Skeletal muscle cell (primary cell): ENCODE results near the gene SIRPB1.
"Not testable (repeated sequence)": the region's sequence is repeated elsewhere in the genome, so short reads cannot be mapped to it uniquely, and the experiment has no call there.

ENCODE experiments used
- DNase-seq: peaks from one replicate; pipeline ENCODE4 v3.0.0-alpha.2; 2010; ENCODE audit warnings: low read depth
- H3K4me3 ChIP-seq: 2 replicates; pipeline ENCODE4 v1.5.1; 2011; ENCODE audit warnings: low read depth, mild to moderate bottlenecking, control low read depth, low read length, moderate library complexity

The SIRPB1 gene

DNA sequence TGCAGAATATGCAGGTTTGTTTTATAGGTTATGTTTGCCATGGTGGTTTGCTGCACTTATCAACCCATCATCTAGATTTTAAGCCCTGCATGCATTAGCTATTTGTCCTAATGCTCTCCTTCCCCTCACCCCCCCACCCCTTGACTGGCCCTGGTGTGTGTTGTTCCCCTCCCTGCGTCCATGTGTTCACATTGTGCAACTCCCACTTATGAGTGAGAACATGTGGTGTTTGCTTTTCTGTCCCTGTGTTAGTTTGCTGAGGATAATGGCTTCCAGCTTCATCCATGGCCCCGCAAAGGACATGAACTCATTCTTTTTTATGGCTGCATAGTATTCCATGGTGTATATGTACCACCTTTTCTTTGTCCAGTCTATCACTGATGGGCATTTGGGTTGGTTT is 18.8 kb upstream of the SIRPB1 start:
- not testable (repeated sequence) for DNase-seq

GRCh38 chr20:1637755-1638154 is 17.9 kb upstream of the SIRPB1 start:
- DNase-seq = no peak
- no peak overlapping the region for H3K4me3 ChIP-seq

More for the DNA sequence above, 18.8 kb upstream of the SIRPB1 start:
- H3K4me3 ChIP-seq = not testable (repeated sequence)

GRCh38 chr20:1637226-1637625 is 17.4 kb upstream of the SIRPB1 start:
- no peak overlapping the region for H3K4me3 ChIP-seq
- no peak for DNase-seq

DNA sequence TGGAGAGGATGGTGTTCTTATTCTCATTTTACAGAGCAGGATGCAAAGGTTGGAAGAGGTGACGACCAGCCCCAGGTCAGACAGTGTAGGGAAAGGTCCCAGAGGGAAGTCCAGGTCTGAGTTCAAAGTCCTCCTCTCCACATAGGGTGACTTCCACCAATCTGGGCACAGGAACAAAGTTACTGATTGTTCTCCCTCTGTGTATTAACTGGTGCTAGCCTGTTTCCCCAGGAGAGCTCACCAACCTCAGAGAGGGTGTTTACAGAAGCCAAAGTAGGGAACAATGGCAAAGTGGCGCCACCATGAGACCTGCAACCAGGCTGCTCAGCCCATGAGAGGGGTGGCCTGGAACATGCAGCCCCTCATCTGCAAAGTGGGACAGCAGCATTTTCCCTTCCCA is 16.8 kb upstream of the SIRPB1 start:
- no peak for DNase-seq
- H3K4me3 ChIP-seq = no peak overlapping the region

DNA sequence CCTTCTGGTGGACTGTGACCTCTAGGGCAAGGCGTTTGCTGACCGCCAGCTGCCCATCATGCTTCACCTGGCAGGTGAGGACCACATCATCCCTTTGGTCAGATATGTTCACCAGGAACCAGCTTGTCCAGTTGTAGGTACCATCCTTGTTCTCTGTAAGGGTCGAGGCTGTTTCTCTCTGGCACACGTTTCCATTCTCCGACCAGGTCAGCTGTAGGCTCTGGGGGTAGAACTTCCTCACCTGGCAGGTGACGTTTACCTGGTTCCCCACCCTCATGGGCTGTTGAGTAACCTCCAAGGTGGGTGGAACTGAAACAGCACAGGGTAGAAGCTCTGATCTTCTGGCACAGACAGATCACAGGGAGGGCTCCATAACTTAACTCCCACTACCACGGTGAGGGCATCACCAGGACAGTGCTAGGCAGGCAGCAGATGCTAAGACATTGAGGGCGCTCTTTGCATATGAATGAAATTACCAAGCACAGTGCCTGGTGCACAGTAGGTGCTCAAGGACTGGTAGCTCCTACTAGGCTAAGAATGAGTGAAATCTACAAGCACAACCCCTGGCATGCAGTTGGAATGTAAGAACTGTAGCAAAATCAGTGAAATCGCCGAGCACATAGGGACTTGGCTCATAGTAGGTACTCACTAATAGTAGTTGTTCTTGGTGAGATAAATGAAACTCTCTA is 15.6 kb upstream of the SIRPB1 start:
- no peak for DNase-seq
- H3K4me3 ChIP-seq = no peak overlapping the region

GRCh38 chr20:1633535-1633934 is 13.7 kb upstream of the SIRPB1 start:
- no peak overlapping the region for H3K4me3 ChIP-seq
- DNase-seq = no peak

DNA sequence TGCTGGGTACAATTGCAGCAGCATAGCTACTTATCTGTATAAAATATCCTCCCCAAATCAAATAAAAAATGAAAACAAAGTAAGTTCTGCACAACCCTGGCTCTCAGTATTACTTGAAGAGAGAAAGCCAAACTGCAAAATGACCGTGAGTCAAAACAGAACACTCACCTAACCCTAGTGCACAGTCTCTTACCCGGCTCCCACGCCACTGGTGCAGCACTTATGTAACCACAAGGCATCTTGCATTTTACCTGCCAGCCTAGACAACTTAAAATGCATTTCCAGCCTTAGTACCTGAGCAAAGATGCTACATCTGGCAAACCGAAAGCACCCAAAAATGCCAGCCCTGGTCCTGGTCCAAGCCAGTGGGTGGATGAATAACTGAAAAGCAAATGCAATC is 12.4 kb upstream of the SIRPB1 start:
- H3K4me3 ChIP-seq = no peak overlapping the region
- DNase-seq = no peak

DNA sequence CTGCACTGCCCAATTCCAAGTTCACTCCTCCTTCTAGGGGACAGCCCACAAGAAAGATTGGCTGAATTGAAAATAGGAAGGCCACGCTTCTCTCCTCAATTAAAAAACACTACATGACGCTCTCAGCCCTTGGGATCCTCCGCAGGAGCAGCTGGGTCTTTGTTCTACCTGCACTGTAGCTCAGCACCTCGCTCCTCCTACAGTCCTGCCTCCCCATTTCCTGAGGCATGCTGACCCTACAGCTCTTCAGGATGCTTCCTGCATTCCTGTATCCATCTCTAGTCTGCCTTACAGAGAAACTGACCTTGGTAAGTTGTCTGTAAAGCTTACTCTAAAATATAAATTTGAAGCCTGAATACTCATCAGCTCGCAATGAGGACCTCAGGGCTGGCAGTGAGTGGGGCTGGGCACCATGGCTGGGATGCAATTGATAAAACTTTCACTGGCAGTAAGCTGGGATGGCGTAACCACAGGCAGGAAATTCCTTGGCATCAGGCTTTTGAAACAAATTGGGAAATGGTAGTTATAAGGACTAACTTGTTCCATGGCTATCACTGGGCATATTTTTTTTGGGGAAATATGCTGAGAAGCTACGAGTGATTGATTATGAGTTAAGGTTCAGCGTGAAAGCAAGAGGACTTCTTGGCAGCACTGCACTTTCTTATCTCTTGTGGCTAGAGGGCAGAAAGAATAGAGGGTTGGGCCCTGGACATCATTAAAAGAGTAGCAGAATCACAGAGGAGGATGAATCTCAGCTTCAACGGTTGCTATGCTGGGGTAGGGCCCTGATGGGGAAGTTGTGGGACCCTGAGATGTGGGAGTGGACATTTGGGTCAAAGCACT is 11.7 kb upstream of the SIRPB1 start:
- DNase-seq = no peak
- H3K4me3 ChIP-seq = no peak overlapping the region

GRCh38 chr20:1630186-1630585 is 10.4 kb upstream of the SIRPB1 start:
- DNase-seq = no peak

DNA sequence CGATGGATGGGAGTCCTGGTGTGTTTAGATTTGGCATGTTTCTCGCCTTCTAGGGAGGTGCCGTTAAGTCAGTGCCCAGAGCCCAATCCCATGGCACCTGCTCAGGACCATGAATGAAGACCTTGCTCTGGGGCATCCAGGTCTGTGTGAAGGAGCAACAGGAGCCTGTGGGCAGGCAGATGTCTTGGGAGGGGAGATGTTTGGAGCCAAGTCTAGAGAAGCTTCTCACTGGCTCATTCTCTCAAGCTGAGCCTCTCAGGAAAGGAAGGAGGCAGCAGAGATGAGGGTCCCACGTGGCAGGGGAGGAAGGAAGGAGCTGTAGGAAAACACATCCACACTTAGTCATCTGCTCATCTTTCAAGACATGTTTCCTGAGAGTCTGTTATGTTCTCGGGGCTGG is 9.5 kb upstream of the SIRPB1 start:
- H3K4me3 ChIP-seq = no peak overlapping the region
- DNase-seq = no peak

More at GRCh38 chr20:1630186-1630585, 10.4 kb upstream of the SIRPB1 start:
- H3K4me3 ChIP-seq = no peak overlapping the region

DNA sequence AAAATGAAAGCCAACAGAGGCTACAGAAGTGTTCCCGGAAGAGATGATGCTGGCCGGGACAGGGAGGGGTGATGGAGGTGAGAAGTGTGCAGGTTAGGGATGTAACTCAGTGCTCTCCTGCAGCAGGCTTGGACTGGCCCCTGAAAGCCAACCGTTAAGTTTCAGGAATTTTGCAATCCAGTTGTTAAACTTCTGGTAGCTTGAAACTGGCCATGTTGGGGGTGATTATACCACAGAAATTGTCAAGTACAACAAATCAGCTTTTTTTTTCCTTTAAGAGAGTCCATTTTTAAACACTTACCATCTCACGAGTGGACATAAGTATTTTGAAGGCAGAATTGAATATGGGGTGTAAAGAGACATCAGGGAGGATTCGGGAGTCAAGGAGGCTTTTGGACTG is 8.8 kb upstream of the SIRPB1 start:
- no peak overlapping the region for H3K4me3 ChIP-seq
- no peak for DNase-seq

- no peak overlapping the region for H3K4me3 ChIP-seq
- no peak for DNase-seq
These were observed 7.4 kb upstream of the SIRPB1 start for GRCh38 chr20:1627200-1627550.

- no peak overlapping the region for H3K4me3 ChIP-seq
- no peak for DNase-seq
These were observed 6.9 kb upstream of the SIRPB1 start for GRCh38 chr20:1626528-1627199.

- no peak overlapping the region for H3K4me3 ChIP-seq
- no peak for DNase-seq
These were observed 5.4 kb upstream of the SIRPB1 start for GRCh38 chr20:1625083-1625690.

DNA sequence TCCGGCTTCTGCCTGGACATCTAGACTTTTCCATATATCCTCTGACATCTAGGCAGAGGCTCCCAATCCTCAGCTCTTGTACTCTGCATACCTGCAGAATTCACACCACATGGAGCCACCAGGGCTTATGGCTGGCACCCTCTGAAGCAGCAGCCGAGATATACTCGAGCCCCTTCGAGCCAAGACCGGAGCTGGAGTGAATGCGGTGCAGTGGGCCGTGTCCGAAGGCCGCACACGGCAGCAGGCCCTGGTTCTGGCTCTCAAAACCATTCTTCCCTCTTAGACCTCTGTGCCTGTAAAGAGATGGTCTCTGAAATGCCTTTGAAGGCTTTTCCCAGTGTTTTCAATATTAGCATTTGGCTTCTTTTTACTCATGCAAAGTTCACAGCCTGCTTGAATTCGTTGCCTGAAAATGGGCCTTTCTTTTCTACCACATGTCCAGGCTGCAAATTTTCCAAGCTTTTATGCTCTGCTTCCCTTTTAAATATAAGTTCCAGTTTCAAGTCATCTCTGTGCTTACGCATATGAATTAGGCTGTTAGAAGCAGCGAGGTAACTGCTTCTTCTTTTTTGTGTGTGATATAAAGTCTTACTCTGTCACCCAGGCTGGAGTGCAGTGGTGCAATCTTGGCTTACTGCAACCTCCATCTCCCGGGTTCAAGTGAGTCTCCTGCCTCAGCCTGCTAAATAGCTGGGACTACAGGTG is 3.8 kb upstream of the SIRPB1 start:
- H3K4me3 ChIP-seq = no peak overlapping the region
- DNase-seq = no peak

- DNase-seq = no peak
- no peak overlapping the region for H3K4me3 ChIP-seq
These were observed 2.6 kb upstream of the SIRPB1 start for GRCh38 chr20:1622450-1622849.

GRCh38 chr20:1621316-1621715 is 1.5 kb upstream of the SIRPB1 start:
- DNase-seq = no peak
- H3K4me3 ChIP-seq = no peak overlapping the region

GRCh38 chr20:1618954-1619540 is 762 bp downstream of the SIRPB1 start:
- H3K4me3 ChIP-seq = no peak overlapping the region
- DNase-seq = no peak

- H3K4me3 ChIP-seq = no peak overlapping the region
- DNase-seq = no peak
These were observed 1.3 kb downstream of the SIRPB1 start for GRCh38 chr20:1618479-1618878.
